Erythroblast (primary cell): Measurements from ENCODE around the gene MYO18B.

ENCODE experiments used
- GATA1 ChIP-seq: IDR thresholded peaks from 2 replicates; pipeline ENCODE4 v1.6.1; 2011; ENCODE audit warnings: low read depth, mild to moderate bottlenecking, control low read depth, low read length, moderate library complexity
- POLR2A ChIP-seq: IDR thresholded peaks from 2 replicates; pipeline ENCODE4 v1.6.1; 2011; ENCODE audit warnings: mild to moderate bottlenecking, low read length

DNA sequence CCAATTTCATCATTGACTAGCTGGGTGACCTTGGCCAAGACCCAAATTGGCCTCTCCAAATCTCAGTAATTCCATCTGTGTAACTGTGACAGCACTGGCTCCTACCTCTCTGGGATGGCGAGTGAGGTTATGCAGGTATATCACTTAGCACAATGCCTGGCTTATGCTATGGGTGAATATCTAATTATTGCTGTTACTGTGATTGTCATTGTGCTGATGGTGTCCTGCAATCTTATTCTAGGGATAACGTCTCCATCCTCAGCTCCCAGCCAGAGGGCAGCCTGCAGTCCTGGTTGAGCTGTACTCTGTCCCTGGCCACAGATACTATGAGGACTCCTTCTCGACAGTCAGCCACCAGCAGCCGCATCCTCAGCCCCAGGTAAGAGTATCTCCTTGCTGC lies 262.5 kb downstream of the MYO18B start:
- TF ChIP-seq POLR2A: no peak
- TF ChIP-seq GATA1: no peak
